Liver (tissue), 9 donors: ENCODE results near the gene EFCC1. TPM values are rescaled to one million over a fixed set of nuclear protein-coding genes. Genes with fewer than 3 reads are reported as not detected.

Experiments used
- DNase-seq: peaks from one replicate; pipeline ENCODE4 v3.0.0-alpha.2; 2017; ENCODE audit warnings: low spot score
- H3K27ac ChIP-seq, 2 donors: one replicate each; pipeline ENCODE4 v1.7.0; 2013; ENCODE audit warnings: inconsistent platforms in 2 of 2, low read length in 2 of 2, control low read depth in 1 of 2, low read depth in 1 of 2, mild to moderate bottlenecking in 1 of 2
- H3K27me3 ChIP-seq, 4 donors: one replicate each; pipeline versions ENCODE4 v1.6.1 to v1.7.0; 2013; ENCODE audit warnings: low read length in 3 of 4, inconsistent platforms in 1 of 4, mild to moderate bottlenecking in 1 of 4, moderate library complexity in 1 of 4; ENCODE audit not compliant: control insufficient read depth in 4 of 4, insufficient read depth in 4 of 4
- H3K36me3 ChIP-seq, 4 donors: one replicate each; pipeline versions ENCODE4 v1.6.1 to v1.7.0; 2013; ENCODE audit warnings: low read length in 3 of 4, mild to moderate bottlenecking in 3 of 4, low read depth in 1 of 4, moderate library complexity in 1 of 4; ENCODE audit not compliant: control insufficient read depth in 4 of 4, insufficient read depth in 3 of 4
- H3K4me1 ChIP-seq, 4 donors: one replicate each; pipeline versions ENCODE4 v1.6.1 to v1.7.0; 2013; ENCODE audit warnings: low read length in 3 of 4, mild to moderate bottlenecking in 3 of 4, moderate library complexity in 1 of 4; ENCODE audit not compliant: control insufficient read depth in 4 of 4, insufficient read depth in 4 of 4
- H3K4me3 ChIP-seq, 3 donors: one replicate each; pipeline versions ENCODE4 v1.6.1 to v1.7.0; 2013; ENCODE audit warnings: low read length in 3 of 3, control low read depth in 1 of 3, low read depth in 1 of 3, mild to moderate bottlenecking in 1 of 3
- H3K9ac ChIP-seq, 2 donors: one replicate each; pipeline ENCODE4 v1.7.0; 2013; ENCODE audit warnings: low read length in 2 of 2, mild to moderate bottlenecking in 2 of 2, moderate library complexity in 2 of 2, control low read depth in 1 of 2, low read depth in 1 of 2
- H3K9me3 ChIP-seq, 4 donors: one replicate each; pipeline versions ENCODE4 v1.6.1 to v1.7.0; 2013; ENCODE audit warnings: low read length in 3 of 4; ENCODE audit not compliant: control insufficient read depth in 4 of 4
- FOXA1 ChIP-seq: IDR thresholded peaks from 2 replicates; pipeline ENCODE4 v1.6.1; 2016; ENCODE audit warnings: antibody characterized with exemption
- FOXA2 ChIP-seq: IDR thresholded peaks from 2 replicates; pipeline ENCODE4 v1.6.1; 2016; ENCODE audit warnings: antibody characterized with exemption
- GABPA ChIP-seq, 2 donors: IDR thresholded peaks in 1 of 2; conservative IDR thresholded peaks in 1 of 2; 2 replicates each; pipeline ENCODE4 v1.6.1; 2016; ENCODE audit warnings: antibody characterized with exemption in 2 of 2, mild to moderate bottlenecking in 1 of 2, moderate library complexity in 1 of 2
- HNF4A ChIP-seq, 2 donors: conservative IDR thresholded peaks; 2 replicates each; pipeline ENCODE4 v1.6.1; 2016; ENCODE audit warnings: antibody characterized with exemption in 2 of 2, mild to moderate bottlenecking in 2 of 2
- HNF4G ChIP-seq: IDR thresholded peaks from 2 replicates; pipeline ENCODE4 v1.6.1; 2016; ENCODE audit warnings: antibody characterized with exemption
- MAX ChIP-seq: IDR thresholded peaks from 2 replicates; pipeline ENCODE4 v1.6.1; 2016; ENCODE audit warnings: antibody characterized with exemption
- NR2F2 ChIP-seq: IDR thresholded peaks from 2 replicates; pipeline ENCODE4 v1.6.1; 2016; ENCODE audit warnings: antibody characterized with exemption
- RXRA ChIP-seq, 2 donors: IDR thresholded peaks; 2 replicates each; pipeline ENCODE4 v1.6.1; 2017 to 2018; ENCODE audit warnings: antibody characterized with exemption in 2 of 2, mild to moderate bottlenecking in 1 of 2
- SP1 ChIP-seq: IDR thresholded peaks from 2 replicates; pipeline ENCODE4 v1.6.1; 2018; ENCODE audit warnings: antibody characterized with exemption, mild to moderate bottlenecking
- TAF1 ChIP-seq: conservative IDR thresholded peaks from 2 replicates; pipeline ENCODE4 v1.6.1; 2016; ENCODE audit warnings: antibody characterized with exemption, mild to moderate bottlenecking
- YY1 ChIP-seq: IDR thresholded peaks from 2 replicates; pipeline ENCODE4 v1.6.1; 2016; ENCODE audit warnings: antibody characterized with exemption, mild to moderate bottlenecking
- WGBS: extraction: QIAGEN DNeasy Blood & Tissue Kit; methylation state at CpG from one replicate; pipeline ENCODE4 v1.1.7; 2013; 5-methylcytosine and 5-hydroxymethylcytosine counted together
- polyA plus RNA-seq, 2 donors: library from polyadenylated mRNA; stranded (reverse) in 1 of 2; unstranded in 1 of 2; fragments of 200-250 nt in 1 of 2; fragments of >200 nt in 1 of 2; fragmentation: Nextera tagmentation in 1 of 2; extraction: Ambion mirVana in 1 of 2; gene quantifications; one replicate each; pipeline versions ENCODE4 v1.2.1 to v1.2.3, GENCODE V29; 2013 to 2015
- total RNA-seq, 2 donors: library from RNA; depleted of rRNA; stranded (reverse); fragments of >200 nt; gene quantifications; one replicate each; pipeline ENCODE4 v1.2.3, GENCODE V29; 2014
- TF ChIP-seq, protein P1 (sequence below): IDR thresholded peaks from 2 replicates; pipeline ENCODE4 v1.6.1; 2016; ENCODE audit warnings: antibody characterized with exemption, mild to moderate bottlenecking
- TF ChIP-seq, protein P2 (sequence below): IDR thresholded peaks from 2 replicates; pipeline ENCODE4 v1.6.1; 2016; ENCODE audit warnings: antibody characterized with exemption
- TF ChIP-seq, protein P3 (sequence below): fragments of 150-350 bp; IDR thresholded peaks from 2 replicates; pipeline ENCODE4 v1.5.1; 2017; ENCODE audit warnings: improper control_type of control experiment, low read depth, low read length; ENCODE audit not compliant: missing input control
- donor health status: healthy.
- donor health status: healthy.
- donor health status: healthy.
- donor health status: healthy.
- donor health status: healthy.

Gene EFCC1
- total and polyA plus RNA-seq, 4 donors, result 0.08 to 1.0 (median 0.24) TPM

- WGBS, result 93% methylated on average over 10 of the region's 10 CpGs
These were observed 30.5 kb downstream of the EFCC1 start for GRCh38 chr3:129031476-129032215.

DNA sequence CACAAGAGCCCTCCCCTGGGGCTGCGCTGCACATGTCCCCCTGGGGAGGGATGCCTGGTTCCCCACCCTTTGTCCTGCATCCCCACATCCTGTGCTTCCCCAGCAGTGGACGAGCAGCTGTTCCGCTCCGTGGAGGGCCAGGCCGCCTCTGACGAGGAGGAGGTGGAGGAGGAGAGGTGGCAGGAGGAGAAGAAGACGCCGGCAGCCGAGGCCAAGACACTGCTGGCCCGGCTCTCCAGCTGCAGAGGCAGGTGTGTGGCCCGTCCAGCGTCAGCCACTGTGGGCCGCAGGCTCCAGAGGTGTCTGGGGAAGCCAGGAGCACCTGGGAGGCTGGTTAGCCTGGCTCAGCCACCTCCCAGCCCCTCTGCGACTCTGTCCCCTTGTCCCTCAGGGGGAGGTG lies 31.6 kb downstream of the EFCC1 start:
- WGBS, result 94% methylated on average over 14 of the region's 14 CpGs
- peaks cover 0 to 6% (median 0%) of the 10 kb centered on the region in 4 donors for H3K9me3 ChIP-seq
- H3K9ac ChIP-seq, result no peak overlapping the region
- H3K36me3 ChIP-seq, result no peaks in the 10 kb centered on the region
- no peaks in the 10 kb centered on the region for H3K27me3 ChIP-seq
- H3K4me3 ChIP-seq, result no peak overlapping the region
- no peak for DNase-seq
- H3K4me1 ChIP-seq, result peaks cover 0 to 7% (median 4%) of the 10 kb centered on the region in 4 donors
- TF ChIP-seq SP1, result no peak
- TF ChIP-seq HNF4G, result no peak
- TF ChIP-seq TAF1, result no peak
- TF ChIP-seq, protein P1, sequence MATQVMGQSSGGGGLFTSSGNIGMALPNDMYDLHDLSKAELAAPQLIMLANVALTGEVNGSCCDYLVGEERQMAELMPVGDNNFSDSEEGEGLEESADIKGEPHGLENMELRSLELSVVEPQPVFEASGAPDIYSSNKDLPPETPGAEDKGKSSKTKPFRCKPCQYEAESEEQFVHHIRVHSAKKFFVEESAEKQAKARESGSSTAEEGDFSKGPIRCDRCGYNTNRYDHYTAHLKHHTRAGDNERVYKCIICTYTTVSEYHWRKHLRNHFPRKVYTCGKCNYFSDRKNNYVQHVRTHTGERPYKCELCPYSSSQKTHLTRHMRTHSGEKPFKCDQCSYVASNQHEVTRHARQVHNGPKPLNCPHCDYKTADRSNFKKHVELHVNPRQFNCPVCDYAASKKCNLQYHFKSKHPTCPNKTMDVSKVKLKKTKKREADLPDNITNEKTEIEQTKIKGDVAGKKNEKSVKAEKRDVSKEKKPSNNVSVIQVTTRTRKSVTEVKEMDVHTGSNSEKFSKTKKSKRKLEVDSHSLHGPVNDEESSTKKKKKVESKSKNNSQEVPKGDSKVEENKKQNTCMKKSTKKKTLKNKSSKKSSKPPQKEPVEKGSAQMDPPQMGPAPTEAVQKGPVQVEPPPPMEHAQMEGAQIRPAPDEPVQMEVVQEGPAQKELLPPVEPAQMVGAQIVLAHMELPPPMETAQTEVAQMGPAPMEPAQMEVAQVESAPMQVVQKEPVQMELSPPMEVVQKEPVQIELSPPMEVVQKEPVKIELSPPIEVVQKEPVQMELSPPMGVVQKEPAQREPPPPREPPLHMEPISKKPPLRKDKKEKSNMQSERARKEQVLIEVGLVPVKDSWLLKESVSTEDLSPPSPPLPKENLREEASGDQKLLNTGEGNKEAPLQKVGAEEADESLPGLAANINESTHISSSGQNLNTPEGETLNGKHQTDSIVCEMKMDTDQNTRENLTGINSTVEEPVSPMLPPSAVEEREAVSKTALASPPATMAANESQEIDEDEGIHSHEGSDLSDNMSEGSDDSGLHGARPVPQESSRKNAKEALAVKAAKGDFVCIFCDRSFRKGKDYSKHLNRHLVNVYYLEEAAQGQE, result no peak
- TF ChIP-seq FOXA1, result no peak
- H3K27ac ChIP-seq, result no peak overlapping the region

More at GRCh38 chr3:129031476-129032215, 30.5 kb downstream of the EFCC1 start:
- H3K4me1 ChIP-seq, result peaks cover 3 to 13% (median 5%) of the 10 kb centered on the region in 4 donors
- no peak for DNase-seq
- H3K27me3 ChIP-seq, result no peaks in the 10 kb centered on the region
- H3K36me3 ChIP-seq, result no peaks in the 10 kb centered on the region
- H3K9ac ChIP-seq, result no peak overlapping the region
- TF ChIP-seq YY1 (no peak), HNF4G (no peak), NR2F2 (no peak), FOXA1 (no peak), FOXA2 (no peak)
- TF ChIP-seq, protein P2, sequence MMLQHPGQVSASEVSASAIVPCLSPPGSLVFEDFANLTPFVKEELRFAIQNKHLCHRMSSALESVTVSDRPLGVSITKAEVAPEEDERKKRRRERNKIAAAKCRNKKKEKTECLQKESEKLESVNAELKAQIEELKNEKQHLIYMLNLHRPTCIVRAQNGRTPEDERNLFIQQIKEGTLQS, result no peak
- TF ChIP-seq, protein P3, sequence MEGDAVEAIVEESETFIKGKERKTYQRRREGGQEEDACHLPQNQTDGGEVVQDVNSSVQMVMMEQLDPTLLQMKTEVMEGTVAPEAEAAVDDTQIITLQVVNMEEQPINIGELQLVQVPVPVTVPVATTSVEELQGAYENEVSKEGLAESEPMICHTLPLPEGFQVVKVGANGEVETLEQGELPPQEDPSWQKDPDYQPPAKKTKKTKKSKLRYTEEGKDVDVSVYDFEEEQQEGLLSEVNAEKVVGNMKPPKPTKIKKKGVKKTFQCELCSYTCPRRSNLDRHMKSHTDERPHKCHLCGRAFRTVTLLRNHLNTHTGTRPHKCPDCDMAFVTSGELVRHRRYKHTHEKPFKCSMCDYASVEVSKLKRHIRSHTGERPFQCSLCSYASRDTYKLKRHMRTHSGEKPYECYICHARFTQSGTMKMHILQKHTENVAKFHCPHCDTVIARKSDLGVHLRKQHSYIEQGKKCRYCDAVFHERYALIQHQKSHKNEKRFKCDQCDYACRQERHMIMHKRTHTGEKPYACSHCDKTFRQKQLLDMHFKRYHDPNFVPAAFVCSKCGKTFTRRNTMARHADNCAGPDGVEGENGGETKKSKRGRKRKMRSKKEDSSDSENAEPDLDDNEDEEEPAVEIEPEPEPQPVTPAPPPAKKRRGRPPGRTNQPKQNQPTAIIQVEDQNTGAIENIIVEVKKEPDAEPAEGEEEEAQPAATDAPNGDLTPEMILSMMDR, result no peak
- no peak overlapping the region for H3K27ac ChIP-seq
- H3K4me3 ChIP-seq, result no peak overlapping the region
- H3K9me3 ChIP-seq, result peaks cover 0 to 6% (median 0%) of the 10 kb centered on the region in 4 donors

DNA sequence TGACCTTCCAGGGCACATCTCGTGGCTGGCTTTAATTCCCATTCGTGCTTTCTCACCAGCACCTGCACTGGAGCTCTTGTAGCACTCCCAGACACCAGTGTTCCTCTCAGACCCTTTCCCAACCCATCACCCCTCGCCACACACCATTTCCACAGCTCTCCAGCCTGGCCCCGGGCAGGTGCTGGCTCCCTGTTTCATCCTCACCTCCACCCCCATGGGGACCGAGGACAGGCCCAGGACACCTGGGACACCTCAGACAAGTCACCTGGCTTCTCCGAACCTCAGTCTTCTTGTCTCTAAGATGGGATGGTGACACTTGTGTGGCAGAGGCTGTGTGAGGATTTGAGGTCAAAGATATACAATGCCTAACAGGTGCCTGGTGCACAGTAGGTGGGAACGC lies 32.0 kb downstream of the EFCC1 start:
- Histone ChIP-seq H3K4me3 (no peak overlapping the region), H3K27me3 (no peaks in the 10 kb centered on the region), H3K36me3 (no peaks in the 10 kb centered on the region), H3K27ac (no peak overlapping the region), H3K9ac (no peak overlapping the region), H3K9me3 (peaks cover 0 to 6% (median 0%) of the 10 kb centered on the region in 4 donors), H3K4me1 (peaks cover 0 to 7% (median 4%) of the 10 kb centered on the region in 4 donors)
- 89% methylated on average over 7 of the region's 7 CpGs for WGBS
- no peak for DNase-seq
- no peak for TF ChIP-seq MAX
- TF ChIP-seq HNF4G, result no peak
- TF ChIP-seq GABPA (IDR thresholded peaks at IDR 0.05 in 1 of 2, conservative IDR thresholded peaks at IDR 0.05 in 1 of 2), result no peak
- TF ChIP-seq, protein P3, result no peak
- no peak for TF ChIP-seq NR2F2
- TF ChIP-seq, protein P1, result no peak
- TF ChIP-seq HNF4A (conservative IDR thresholded peaks at IDR 0.05), result no peak
- no peak for TF ChIP-seq TAF1
- TF ChIP-seq RXRA (IDR thresholded peaks at IDR 0.05), result no peak
- TF ChIP-seq FOXA1, result no peak
